ENCODE data around the gene C12orf60.

The C12orf60 gene

DNA sequence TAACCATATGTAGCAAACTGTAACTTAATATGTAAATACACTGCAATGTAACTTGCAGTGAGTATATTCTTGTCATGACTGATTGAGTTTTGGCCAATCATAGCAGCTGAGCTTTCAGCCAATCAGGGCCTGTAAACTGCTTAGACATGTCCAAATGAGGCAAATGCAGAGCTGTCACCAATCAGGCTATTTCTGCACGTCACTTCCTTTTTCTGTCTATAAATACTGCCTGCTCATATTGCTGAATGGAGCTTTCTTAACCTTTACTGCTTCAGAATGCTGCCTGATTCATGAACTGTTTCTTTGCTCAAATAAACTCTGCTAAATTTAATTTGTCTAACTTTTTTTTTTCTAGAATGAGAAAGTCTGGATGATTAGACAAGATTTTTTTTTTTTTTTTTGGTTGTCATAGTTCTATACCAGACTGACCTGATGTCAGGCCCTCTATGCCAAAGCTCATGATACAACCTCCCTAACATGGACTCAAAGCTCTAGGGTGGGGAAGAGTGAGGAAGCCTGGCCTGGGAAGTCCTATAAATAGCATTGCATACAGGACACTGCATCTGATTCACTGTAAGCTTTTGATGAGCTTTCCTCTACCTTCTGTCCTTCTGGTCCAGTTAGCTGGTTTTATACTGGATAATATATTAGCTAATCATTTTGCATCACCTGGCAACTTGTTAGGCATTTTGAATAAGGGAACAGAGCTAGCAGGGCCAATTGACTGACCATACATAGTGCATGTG is 70.1 kb downstream of the C12orf60 start:
- no peaks in the 10 kb centered on the region for H4K20me1 ChIP-seq (ENCODE audit: insufficient read depth)
- no peak overlapping the region for H3K27ac ChIP-seq
- no peak overlapping the region for H3K4me2 ChIP-seq
- no peak overlapping the region for H3K4me3 ChIP-seq (IDR thresholded peaks at IDR 0.05; ENCODE audit: insufficient read depth, low read depth, low read length)
- no peaks in the 10 kb centered on the region for H3K4me1 ChIP-seq (ENCODE audit: low read depth, poor library complexity, severe bottlenecking)
- no peak overlapping the region for H2AFZ ChIP-seq (ENCODE audit: low read depth)
- TF ChIP-seq, protein P1, sequence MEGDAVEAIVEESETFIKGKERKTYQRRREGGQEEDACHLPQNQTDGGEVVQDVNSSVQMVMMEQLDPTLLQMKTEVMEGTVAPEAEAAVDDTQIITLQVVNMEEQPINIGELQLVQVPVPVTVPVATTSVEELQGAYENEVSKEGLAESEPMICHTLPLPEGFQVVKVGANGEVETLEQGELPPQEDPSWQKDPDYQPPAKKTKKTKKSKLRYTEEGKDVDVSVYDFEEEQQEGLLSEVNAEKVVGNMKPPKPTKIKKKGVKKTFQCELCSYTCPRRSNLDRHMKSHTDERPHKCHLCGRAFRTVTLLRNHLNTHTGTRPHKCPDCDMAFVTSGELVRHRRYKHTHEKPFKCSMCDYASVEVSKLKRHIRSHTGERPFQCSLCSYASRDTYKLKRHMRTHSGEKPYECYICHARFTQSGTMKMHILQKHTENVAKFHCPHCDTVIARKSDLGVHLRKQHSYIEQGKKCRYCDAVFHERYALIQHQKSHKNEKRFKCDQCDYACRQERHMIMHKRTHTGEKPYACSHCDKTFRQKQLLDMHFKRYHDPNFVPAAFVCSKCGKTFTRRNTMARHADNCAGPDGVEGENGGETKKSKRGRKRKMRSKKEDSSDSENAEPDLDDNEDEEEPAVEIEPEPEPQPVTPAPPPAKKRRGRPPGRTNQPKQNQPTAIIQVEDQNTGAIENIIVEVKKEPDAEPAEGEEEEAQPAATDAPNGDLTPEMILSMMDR (conservative IDR thresholded peaks at IDR 0.05; ENCODE audit: low read depth, low read length), result no peak
- H3K27me3 ChIP-seq (ENCODE audit: insufficient read depth, low read depth), result no peaks in the 10 kb centered on the region
- no peak overlapping the region for H3K9ac ChIP-seq
- H3K79me2 ChIP-seq (ENCODE audit: insufficient read depth, low read depth), result no peaks in the 10 kb centered on the region
- H3K36me3 ChIP-seq (ENCODE audit: insufficient read depth), result no peaks in the 10 kb centered on the region
